Measurements from ENCODE around the gene BTLA.
"Not testable (repeated sequence)": the region's sequence is repeated elsewhere in the genome, so short reads cannot be mapped to it uniquely, and the experiment has no call there.

Gene BTLA

GRCh38 chr3:112425858-112426750 lies 73.2 kb downstream of the BTLA start:
- TF ChIP-seq, protein P1, sequence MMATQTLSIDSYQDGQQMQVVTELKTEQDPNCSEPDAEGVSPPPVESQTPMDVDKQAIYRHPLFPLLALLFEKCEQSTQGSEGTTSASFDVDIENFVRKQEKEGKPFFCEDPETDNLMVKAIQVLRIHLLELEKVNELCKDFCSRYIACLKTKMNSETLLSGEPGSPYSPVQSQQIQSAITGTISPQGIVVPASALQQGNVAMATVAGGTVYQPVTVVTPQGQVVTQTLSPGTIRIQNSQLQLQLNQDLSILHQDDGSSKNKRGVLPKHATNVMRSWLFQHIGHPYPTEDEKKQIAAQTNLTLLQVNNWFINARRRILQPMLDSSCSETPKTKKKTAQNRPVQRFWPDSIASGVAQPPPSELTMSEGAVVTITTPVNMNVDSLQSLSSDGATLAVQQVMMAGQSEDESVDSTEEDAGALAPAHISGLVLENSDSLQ (IDR thresholded peaks at IDR 0.05) = no peak
- TF ChIP-seq L3MBTL2 (conservative IDR thresholded peaks at IDR 0.05) (no peak), HDGF (IDR thresholded peaks at IDR 0.05; ENCODE audit: borderline replicate concordance) (no peak), ZNF384 (IDR thresholded peaks at IDR 0.05) (no peak), SUZ12 (IDR thresholded peaks at IDR 0.05) (no peak), ELF4 (IDR thresholded peaks at IDR 0.05) (no peak), ARNT (IDR thresholded peaks at IDR 0.05) (no peak), TARDBP (IDR thresholded peaks at IDR 0.05) (no peak)
- DNase-seq (ENCODE audit: extremely low spot score) = no peak
- ChIA-PET CTCF (no interaction called here), POLR2A (no interaction called here)

DNA sequence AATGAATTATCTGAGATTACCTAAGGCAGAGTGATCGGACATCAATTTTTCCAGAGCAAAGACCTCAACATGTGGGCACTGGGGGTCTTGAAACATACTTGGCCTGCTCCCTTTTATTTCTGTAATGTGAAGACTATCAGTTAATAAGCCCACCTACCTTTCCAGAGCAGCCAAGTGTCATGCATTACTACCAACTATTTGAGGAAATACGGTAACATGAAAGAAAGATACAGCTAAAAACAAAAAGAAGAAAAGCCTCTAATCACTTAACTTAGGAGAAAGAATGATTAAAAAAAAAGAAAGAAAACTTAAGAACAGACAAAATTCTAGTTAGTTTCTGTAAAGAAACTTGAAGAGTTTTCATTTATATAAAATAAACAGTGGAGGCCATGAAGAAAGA lies 73.9 kb downstream of the BTLA start:
- TF ChIP-seq TARDBP (IDR thresholded peaks at IDR 0.05) (no peak), NFRKB (IDR thresholded peaks at IDR 0.05) (no peak), LEF1 (IDR thresholded peaks at IDR 0.05; ENCODE audit: borderline replicate concordance) (no peak), SP1 (IDR thresholded peaks at IDR 0.05) (no peak), ZNF384 (IDR thresholded peaks at IDR 0.05) (no peak), ELF4 (IDR thresholded peaks at IDR 0.05) (no peak), BHLHE40 (IDR thresholded peaks at IDR 0.05; ENCODE audit: borderline replicate concordance) (no peak), L3MBTL2 (conservative IDR thresholded peaks at IDR 0.05) (no peak), HDGF (IDR thresholded peaks at IDR 0.05; ENCODE audit: borderline replicate concordance) (no peak), SUZ12 (IDR thresholded peaks at IDR 0.05) (no peak), ARNT (IDR thresholded peaks at IDR 0.05) (no peak), FOXM1 (IDR thresholded peaks at IDR 0.05; ENCODE audit: borderline replicate concordance) (no peak), FOXA1 (IDR thresholded peaks at IDR 0.05) (no peak), FOXK2 (IDR thresholded peaks at IDR 0.05) (no peak), CTBP1 (IDR thresholded peaks at IDR 0.05; ENCODE audit: borderline replicate concordance) (no peak)
- TF ChIP-seq, protein P1 (IDR thresholded peaks at IDR 0.05) = no peak
- CTCF ChIA-PET = no interaction called here
- POLR2A ChIA-PET = no interaction called here
- no peak for DNase-seq (ENCODE audit: extremely low spot score)

GRCh38 chr3:112424394-112424793 lies 74.9 kb downstream of the BTLA start:
- ChIA-PET POLR2A (no interaction called here), CTCF (no interaction called here)
- no peak for TF ChIP-seq LEF1 (IDR thresholded peaks at IDR 0.05; ENCODE audit: borderline replicate concordance)
- no peak for TF ChIP-seq FOXK2 (IDR thresholded peaks at IDR 0.05)
- TF ChIP-seq FOXM1 (IDR thresholded peaks at IDR 0.05; ENCODE audit: borderline replicate concordance) = no peak
- TF ChIP-seq L3MBTL2 (conservative IDR thresholded peaks at IDR 0.05) = no peak
- TF ChIP-seq HDGF (IDR thresholded peaks at IDR 0.05; ENCODE audit: borderline replicate concordance) = no peak
- TF ChIP-seq ARNT (IDR thresholded peaks at IDR 0.05) = no peak
- TF ChIP-seq SUZ12 (IDR thresholded peaks at IDR 0.05) = no peak
- TF ChIP-seq, protein P1 (IDR thresholded peaks at IDR 0.05) = no peak
- no peak for TF ChIP-seq ELF4 (IDR thresholded peaks at IDR 0.05)
- TF ChIP-seq FOXA1 (IDR thresholded peaks at IDR 0.05) = no peak
- no peak for TF ChIP-seq SP1 (IDR thresholded peaks at IDR 0.05)
- no peak for TF ChIP-seq NFRKB (IDR thresholded peaks at IDR 0.05)
- no peak for TF ChIP-seq BHLHE40 (IDR thresholded peaks at IDR 0.05; ENCODE audit: borderline replicate concordance)
- no peak for TF ChIP-seq TARDBP (IDR thresholded peaks at IDR 0.05)
- no peak for TF ChIP-seq CTBP1 (IDR thresholded peaks at IDR 0.05; ENCODE audit: borderline replicate concordance)
- TF ChIP-seq ZNF384 (IDR thresholded peaks at IDR 0.05) = no peak
- no peak for DNase-seq (ENCODE audit: extremely low spot score)

GRCh38 chr3:112422921-112423320 lies 76.4 kb downstream of the BTLA start:
- CTCF ChIA-PET; POLR2A ChIA-PET; DNase-seq (ENCODE audit: extremely low spot score): not testable (repeated sequence)

GRCh38 chr3:112418526-112418925 lies 80.7 kb downstream of the BTLA start:
- POLR2A ChIA-PET; CTCF ChIA-PET; DNase-seq (ENCODE audit: extremely low spot score): not testable (repeated sequence)

DNA sequence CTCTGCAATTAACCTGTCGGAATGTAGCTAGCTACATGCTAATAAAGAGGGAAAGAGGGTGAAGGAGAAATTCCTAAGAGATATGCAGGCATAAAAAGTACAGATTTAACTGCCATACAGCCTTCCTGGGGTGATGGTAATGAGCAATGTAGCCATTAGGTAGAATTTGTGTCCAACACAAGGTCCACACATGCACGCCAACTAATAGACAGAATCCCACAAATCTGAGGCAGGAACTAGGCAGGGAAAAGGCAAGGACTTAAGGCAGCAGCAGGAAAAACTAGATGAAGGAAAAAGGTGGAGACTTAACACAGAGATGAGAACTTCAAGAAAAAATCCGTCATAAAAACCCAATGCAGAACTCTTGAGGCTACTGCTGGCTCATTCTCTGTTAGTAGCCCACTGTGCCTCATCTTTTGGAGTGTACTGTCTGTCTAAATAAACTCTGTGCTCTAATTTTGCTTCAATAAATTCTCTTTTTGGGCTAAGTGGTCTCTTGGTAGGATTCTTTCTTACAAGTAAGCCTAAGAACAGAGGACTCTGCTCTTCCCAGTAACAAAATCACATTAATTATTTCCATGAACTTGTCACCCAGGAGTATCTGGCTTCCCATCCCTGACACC lies 81.5 kb downstream of the BTLA start:
- POLR2A ChIA-PET = no interaction called here
- no peak for TF ChIP-seq SUZ12 (IDR thresholded peaks at IDR 0.05)
- TF ChIP-seq LEF1 (IDR thresholded peaks at IDR 0.05; ENCODE audit: borderline replicate concordance) = no peak
- no peak for TF ChIP-seq CTBP1 (IDR thresholded peaks at IDR 0.05; ENCODE audit: borderline replicate concordance)
- no peak for TF ChIP-seq ZNF384 (IDR thresholded peaks at IDR 0.05)
- TF ChIP-seq BHLHE40 (IDR thresholded peaks at IDR 0.05; ENCODE audit: borderline replicate concordance) = no peak
- no peak for TF ChIP-seq ELF4 (IDR thresholded peaks at IDR 0.05)
- TF ChIP-seq FOXA1 (IDR thresholded peaks at IDR 0.05) = no peak
- no peak for TF ChIP-seq ARNT (IDR thresholded peaks at IDR 0.05)
- TF ChIP-seq FOXK2 (IDR thresholded peaks at IDR 0.05) = no peak
- TF ChIP-seq, protein P1 (IDR thresholded peaks at IDR 0.05) = no peak
- TF ChIP-seq TARDBP (IDR thresholded peaks at IDR 0.05) = no peak
- TF ChIP-seq HDGF (IDR thresholded peaks at IDR 0.05; ENCODE audit: borderline replicate concordance) = no peak
- CTCF ChIA-PET = no interaction called here
- no peak for DNase-seq (ENCODE audit: extremely low spot score)

Data from HEK293T (cell line).